ENCODE results near the gene LDAF1.

GRCh38 chr16:21150375-21151001 lies 8.0 kb upstream of the LDAF1 start, which contains the start of gene DNAH3:
- TF ChIP-seq SP1 (IDR thresholded peaks at IDR 0.05) (no peak), RAD21 (IDR thresholded peaks at IDR 0.05) (no peak), TAF1 (conservative IDR thresholded peaks at IDR 0.05) (no peak)
- TF ChIP-seq, protein P1, sequence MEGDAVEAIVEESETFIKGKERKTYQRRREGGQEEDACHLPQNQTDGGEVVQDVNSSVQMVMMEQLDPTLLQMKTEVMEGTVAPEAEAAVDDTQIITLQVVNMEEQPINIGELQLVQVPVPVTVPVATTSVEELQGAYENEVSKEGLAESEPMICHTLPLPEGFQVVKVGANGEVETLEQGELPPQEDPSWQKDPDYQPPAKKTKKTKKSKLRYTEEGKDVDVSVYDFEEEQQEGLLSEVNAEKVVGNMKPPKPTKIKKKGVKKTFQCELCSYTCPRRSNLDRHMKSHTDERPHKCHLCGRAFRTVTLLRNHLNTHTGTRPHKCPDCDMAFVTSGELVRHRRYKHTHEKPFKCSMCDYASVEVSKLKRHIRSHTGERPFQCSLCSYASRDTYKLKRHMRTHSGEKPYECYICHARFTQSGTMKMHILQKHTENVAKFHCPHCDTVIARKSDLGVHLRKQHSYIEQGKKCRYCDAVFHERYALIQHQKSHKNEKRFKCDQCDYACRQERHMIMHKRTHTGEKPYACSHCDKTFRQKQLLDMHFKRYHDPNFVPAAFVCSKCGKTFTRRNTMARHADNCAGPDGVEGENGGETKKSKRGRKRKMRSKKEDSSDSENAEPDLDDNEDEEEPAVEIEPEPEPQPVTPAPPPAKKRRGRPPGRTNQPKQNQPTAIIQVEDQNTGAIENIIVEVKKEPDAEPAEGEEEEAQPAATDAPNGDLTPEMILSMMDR (IDR thresholded peaks at IDR 0.05; ENCODE audit: low read depth, low read length, missing input control) = no peak
- TF ChIP-seq, protein P2, sequence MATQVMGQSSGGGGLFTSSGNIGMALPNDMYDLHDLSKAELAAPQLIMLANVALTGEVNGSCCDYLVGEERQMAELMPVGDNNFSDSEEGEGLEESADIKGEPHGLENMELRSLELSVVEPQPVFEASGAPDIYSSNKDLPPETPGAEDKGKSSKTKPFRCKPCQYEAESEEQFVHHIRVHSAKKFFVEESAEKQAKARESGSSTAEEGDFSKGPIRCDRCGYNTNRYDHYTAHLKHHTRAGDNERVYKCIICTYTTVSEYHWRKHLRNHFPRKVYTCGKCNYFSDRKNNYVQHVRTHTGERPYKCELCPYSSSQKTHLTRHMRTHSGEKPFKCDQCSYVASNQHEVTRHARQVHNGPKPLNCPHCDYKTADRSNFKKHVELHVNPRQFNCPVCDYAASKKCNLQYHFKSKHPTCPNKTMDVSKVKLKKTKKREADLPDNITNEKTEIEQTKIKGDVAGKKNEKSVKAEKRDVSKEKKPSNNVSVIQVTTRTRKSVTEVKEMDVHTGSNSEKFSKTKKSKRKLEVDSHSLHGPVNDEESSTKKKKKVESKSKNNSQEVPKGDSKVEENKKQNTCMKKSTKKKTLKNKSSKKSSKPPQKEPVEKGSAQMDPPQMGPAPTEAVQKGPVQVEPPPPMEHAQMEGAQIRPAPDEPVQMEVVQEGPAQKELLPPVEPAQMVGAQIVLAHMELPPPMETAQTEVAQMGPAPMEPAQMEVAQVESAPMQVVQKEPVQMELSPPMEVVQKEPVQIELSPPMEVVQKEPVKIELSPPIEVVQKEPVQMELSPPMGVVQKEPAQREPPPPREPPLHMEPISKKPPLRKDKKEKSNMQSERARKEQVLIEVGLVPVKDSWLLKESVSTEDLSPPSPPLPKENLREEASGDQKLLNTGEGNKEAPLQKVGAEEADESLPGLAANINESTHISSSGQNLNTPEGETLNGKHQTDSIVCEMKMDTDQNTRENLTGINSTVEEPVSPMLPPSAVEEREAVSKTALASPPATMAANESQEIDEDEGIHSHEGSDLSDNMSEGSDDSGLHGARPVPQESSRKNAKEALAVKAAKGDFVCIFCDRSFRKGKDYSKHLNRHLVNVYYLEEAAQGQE (IDR thresholded peaks at IDR 0.05) = no peak

Data from liver (tissue), 3 donors.